Uterus (tissue), 2 donors: Measurements from ENCODE around the gene BOLA2.
"Not testable (repeated sequence)": the region's sequence is repeated elsewhere in the genome, so short reads cannot be mapped to it uniquely, and the experiment has no call there.

ENCODE experiments used
- POLR2A ChIP-seq, 2 donors: fragments of 450-650 bp; IDR thresholded peaks; one replicate each; pipeline ENCODE4 v1.6.1; 2016; ENCODE audit warnings: antibody characterized with exemption in 2 of 2, mild to moderate bottlenecking in 1 of 2, moderate library complexity in 1 of 2
- TF ChIP-seq, protein P1 (sequence below), 4 experiments: fragments of 200-600 bp in 2 of 4; fragments of 450-650 bp in 2 of 4; sonication (generic) in 2 of 4; IDR thresholded peaks; one replicate each; pipeline ENCODE4 v1.5.1; 2016 to 2019; ENCODE audit warnings: antibody characterized with exemption in 4 of 4, mild to moderate bottlenecking in 2 of 4, moderate library complexity in 1 of 4

DNA sequence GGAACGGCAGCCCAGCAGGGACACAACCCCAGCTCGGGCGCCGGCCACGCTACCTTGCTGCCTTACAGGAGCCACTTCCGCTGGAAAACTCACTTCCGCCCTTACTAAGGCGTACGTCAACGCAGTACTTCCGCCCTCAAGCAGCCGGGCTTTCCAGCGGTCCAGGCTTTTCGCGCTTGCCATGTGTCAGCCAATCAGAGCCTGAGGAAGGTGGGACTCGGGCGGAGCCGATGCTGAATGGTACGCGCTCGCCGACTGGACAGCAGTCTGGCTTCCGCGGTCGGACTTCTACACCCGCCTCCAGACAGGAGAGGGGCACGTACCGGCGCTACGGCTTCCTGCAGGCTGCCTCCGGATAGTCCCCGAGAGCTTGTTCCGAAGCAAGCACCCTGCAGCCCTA, at the start of gene BOLA2, which contains the start of gene SLX1B:
- TF ChIP-seq, protein P1, sequence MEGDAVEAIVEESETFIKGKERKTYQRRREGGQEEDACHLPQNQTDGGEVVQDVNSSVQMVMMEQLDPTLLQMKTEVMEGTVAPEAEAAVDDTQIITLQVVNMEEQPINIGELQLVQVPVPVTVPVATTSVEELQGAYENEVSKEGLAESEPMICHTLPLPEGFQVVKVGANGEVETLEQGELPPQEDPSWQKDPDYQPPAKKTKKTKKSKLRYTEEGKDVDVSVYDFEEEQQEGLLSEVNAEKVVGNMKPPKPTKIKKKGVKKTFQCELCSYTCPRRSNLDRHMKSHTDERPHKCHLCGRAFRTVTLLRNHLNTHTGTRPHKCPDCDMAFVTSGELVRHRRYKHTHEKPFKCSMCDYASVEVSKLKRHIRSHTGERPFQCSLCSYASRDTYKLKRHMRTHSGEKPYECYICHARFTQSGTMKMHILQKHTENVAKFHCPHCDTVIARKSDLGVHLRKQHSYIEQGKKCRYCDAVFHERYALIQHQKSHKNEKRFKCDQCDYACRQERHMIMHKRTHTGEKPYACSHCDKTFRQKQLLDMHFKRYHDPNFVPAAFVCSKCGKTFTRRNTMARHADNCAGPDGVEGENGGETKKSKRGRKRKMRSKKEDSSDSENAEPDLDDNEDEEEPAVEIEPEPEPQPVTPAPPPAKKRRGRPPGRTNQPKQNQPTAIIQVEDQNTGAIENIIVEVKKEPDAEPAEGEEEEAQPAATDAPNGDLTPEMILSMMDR (IDR thresholded peaks at IDR 0.05): not testable (repeated sequence)
- not testable (repeated sequence) for TF ChIP-seq POLR2A (IDR thresholded peaks at IDR 0.05)
